HL-60 (cell line): ENCODE measurements around the gene NUP210.

Source experiments
- DNase-seq, 2 experiments: peaks; one replicate each; pipeline ENCODE4 v3.0.0-alpha.2; 2010 to 2020; ENCODE audit warnings: low read depth in 1 of 2, low spot score in 1 of 2
- H3K27ac ChIP-seq: fragments of 250-450 bp; sonication (Bioruptor Pico); replicated peaks from 2 replicates; pipeline ENCODE4 v1.5.1; 2020; ENCODE audit warnings: mild to moderate bottlenecking, moderate library complexity
- H3K27me3 ChIP-seq: fragments of 250-450 bp; sonication (Bioruptor Pico); 2 replicates; pipeline ENCODE4 v1.5.1; 2021; ENCODE audit warnings: mild to moderate bottlenecking, moderate library complexity; ENCODE audit not compliant: insufficient read depth, poor library complexity, severe bottlenecking
- H3K4me3 ChIP-seq: replicated peaks from 2 replicates; pipeline ENCODE4 v1.5.1; 2011; ENCODE audit warnings: mild to moderate bottlenecking, control low read depth, low read length; ENCODE audit not compliant: insufficient read depth
- GABPA ChIP-seq: IDR thresholded peaks from 2 replicates; pipeline ENCODE4 v1.6.1; 2012; ENCODE audit warnings: low read depth
- POLR2AphosphoS5 ChIP-seq: IDR thresholded peaks from 2 replicates; pipeline ENCODE4 v1.6.1; 2012; ENCODE audit warnings: low read depth
- REST ChIP-seq: IDR thresholded peaks from 2 replicates; pipeline ENCODE4 v1.6.1; 2012; ENCODE audit warnings: low read depth; ENCODE audit not compliant: insufficient replicate concordance
- SPI1 ChIP-seq: IDR thresholded peaks from 2 replicates; pipeline ENCODE4 v1.6.1; 2012; ENCODE audit warnings: low read depth, mild to moderate bottlenecking, borderline replicate concordance
- TF ChIP-seq, protein P1 (sequence below): IDR thresholded peaks from one replicate; pipeline ENCODE4 v1.5.1; 2011; ENCODE audit warnings: low read length, control low read depth, inconsistent platforms; ENCODE audit not compliant: insufficient read depth

The NUP210 gene

GRCh38 chr3:13319564-13320220 lies 100.4 kb downstream of the NUP210 start:
- no peak overlapping the region for H3K4me3 ChIP-seq
- H3K27me3 ChIP-seq = no peaks in the 10 kb centered on the region
- TF ChIP-seq SPI1 = no peak
- TF ChIP-seq, protein P1, sequence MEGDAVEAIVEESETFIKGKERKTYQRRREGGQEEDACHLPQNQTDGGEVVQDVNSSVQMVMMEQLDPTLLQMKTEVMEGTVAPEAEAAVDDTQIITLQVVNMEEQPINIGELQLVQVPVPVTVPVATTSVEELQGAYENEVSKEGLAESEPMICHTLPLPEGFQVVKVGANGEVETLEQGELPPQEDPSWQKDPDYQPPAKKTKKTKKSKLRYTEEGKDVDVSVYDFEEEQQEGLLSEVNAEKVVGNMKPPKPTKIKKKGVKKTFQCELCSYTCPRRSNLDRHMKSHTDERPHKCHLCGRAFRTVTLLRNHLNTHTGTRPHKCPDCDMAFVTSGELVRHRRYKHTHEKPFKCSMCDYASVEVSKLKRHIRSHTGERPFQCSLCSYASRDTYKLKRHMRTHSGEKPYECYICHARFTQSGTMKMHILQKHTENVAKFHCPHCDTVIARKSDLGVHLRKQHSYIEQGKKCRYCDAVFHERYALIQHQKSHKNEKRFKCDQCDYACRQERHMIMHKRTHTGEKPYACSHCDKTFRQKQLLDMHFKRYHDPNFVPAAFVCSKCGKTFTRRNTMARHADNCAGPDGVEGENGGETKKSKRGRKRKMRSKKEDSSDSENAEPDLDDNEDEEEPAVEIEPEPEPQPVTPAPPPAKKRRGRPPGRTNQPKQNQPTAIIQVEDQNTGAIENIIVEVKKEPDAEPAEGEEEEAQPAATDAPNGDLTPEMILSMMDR = no peak
- no peak for TF ChIP-seq POLR2AphosphoS5
- TF ChIP-seq GABPA = no peak
- no peak for TF ChIP-seq REST
- H3K27ac ChIP-seq = no peak overlapping the region
- DNase-seq = no peak

DNA sequence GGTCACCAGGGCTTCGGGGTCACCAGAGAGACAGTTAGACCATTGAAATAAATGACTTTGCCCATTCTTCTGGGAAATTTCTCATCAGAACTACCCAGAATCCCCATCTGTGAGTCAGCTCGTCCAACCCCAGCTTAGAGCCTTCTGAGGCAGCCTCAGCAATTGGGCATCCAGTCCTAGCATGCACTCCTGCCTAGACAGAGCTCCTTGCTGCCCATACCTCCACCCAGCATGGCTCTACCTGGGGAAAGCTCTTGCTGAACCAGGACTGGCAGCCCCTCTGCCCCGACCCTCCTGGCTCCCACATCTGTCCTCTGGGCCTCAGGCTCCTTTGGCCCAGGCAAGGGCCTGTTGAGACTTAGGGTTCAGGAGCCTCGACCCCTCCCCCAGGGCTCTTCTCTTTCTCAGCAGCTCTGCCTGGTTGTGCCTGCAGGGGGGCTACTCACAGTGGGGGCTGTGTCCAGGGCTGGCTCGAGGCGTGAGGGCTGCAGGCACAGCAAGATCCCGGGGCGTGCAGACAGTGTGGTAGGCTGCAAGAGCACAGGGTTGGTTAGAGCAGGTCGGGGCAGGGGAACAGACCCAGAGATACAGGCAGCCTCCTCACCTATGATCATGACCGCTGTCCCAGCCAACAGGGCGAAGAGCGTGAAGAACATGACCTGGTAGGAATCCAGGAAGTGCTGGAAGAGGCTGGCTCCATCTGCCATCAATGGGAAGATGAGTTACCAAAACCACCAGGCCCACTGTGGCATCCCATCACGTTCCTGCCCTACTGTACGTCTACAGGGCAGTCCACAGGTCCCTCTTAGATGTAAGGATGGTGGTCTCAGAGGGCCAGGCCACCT lies 101.3 kb downstream of the NUP210 start:
- TF ChIP-seq GABPA = no peak
- no peak for TF ChIP-seq REST
- TF ChIP-seq, protein P1 = no peak
- TF ChIP-seq POLR2AphosphoS5 = no peak
- TF ChIP-seq SPI1 = no peak
- no peak overlapping the region for H3K4me3 ChIP-seq
- no peaks in the 10 kb centered on the region for H3K27me3 ChIP-seq
- no peak for DNase-seq
- H3K27ac ChIP-seq = no peak overlapping the region

GRCh38 chr3:13317596-13318320 lies 102.4 kb downstream of the NUP210 start:
- no peaks in the 10 kb centered on the region for H3K27me3 ChIP-seq
- TF ChIP-seq REST (no peak), GABPA (no peak), POLR2AphosphoS5 (no peak), SPI1 (no peak)
- TF ChIP-seq, protein P1 = no peak
- DNase-seq = no peak

More at GRCh38 chr3:13317596-13318320, 102.4 kb downstream of the NUP210 start:
- H3K4me3 ChIP-seq = no peak overlapping the region
- H3K27ac ChIP-seq = no peak overlapping the region
